PC-3 (cell line): ENCODE data around the gene PPP4R1. TPM values are rescaled to one million over a fixed set of nuclear protein-coding genes. Genes with fewer than 3 reads are reported as not detected.

Experiments
- ATAC-seq: fragments of 200-7000 bp; cut with Tn5 transposase; 2 replicates; pipeline ENCODE4 v1.9.1; 2020; ENCODE audit warnings: mild to moderate bottlenecking, moderate library complexity
- BruUV-seq: library from RNA; stranded (reverse); fragments of 400-500 nt; replicated peaks from 2 replicates; lab custom pipeline; 2021; lab: Mats Ljungman, UMichigan
- CTCF ChIA-PET: fragments of 300-600 bp; sonication (Branson Sonifier 250); formaldehyde crosslinking; loops from one replicate; lab custom pipeline; 2022; ENCODE audit warnings: antibody characterized with exemption; lab: Charles Lee
- POLR2A ChIA-PET: fragments of 300-600 bp; sonication (Branson Sonifier 250); formaldehyde crosslinking; loops from one replicate; lab custom pipeline; 2022; ENCODE audit warnings: antibody characterized with exemption; ENCODE audit not compliant: unreplicated experiment; lab: Charles Lee
- DNase-seq: peaks from one replicate; pipeline ENCODE4 v3.0.0-alpha.2; 2015
- H2AFZ ChIP-seq: fragments of 300-600 bp; sonication (generic); 2 replicates; pipeline ENCODE4 v1.6.0; 2016; ENCODE audit warnings: antibody characterized with exemption, low read length
- H3F3A ChIP-seq: fragments of 300-600 bp; sonication (generic); one replicate; pipeline ENCODE4 v1.6.0; 2017; ENCODE audit warnings: antibody characterized with exemption, low read length, control low read depth, mild to moderate bottlenecking; ENCODE audit not compliant: unreplicated experiment
- H3K27ac ChIP-seq: fragments of 300-600 bp; sonication (generic); 2 replicates; pipeline ENCODE4 v1.5.1; 2016; ENCODE audit warnings: mild to moderate bottlenecking, low read length
- H3K27me3 ChIP-seq: fragments of 300-600 bp; sonication (generic); 2 replicates; pipeline ENCODE4 v1.6.1; 2016; ENCODE audit warnings: low read length, mixed read lengths
- H3K36me3 ChIP-seq: fragments of 300-600 bp; sonication (generic); 2 replicates; pipeline ENCODE4 v1.6.1; 2016; ENCODE audit warnings: low read depth, mixed run types, low read length, mixed read lengths
- H3K4me1 ChIP-seq: fragments of 300-600 bp; sonication (generic); 2 replicates; pipeline ENCODE4 v1.5.1; 2016; ENCODE audit warnings: low read length; ENCODE audit not compliant: insufficient read depth
- H3K4me2 ChIP-seq: fragments of 300-600 bp; sonication (generic); 2 replicates; pipeline ENCODE4 v1.6.0; 2016; ENCODE audit warnings: low read length
- H3K4me3 ChIP-seq: fragments of 300-600 bp; sonication (generic); 2 replicates; pipeline ENCODE4 v1.5.1; 2016; ENCODE audit warnings: mild to moderate bottlenecking, low read length, mixed read lengths
- H3K79me2 ChIP-seq: fragments of 300-600 bp; sonication (generic); 2 replicates; pipeline ENCODE4 v1.6.1; 2017; ENCODE audit warnings: low read length, mixed read lengths
- H3K9ac ChIP-seq: fragments of 300-600 bp; sonication (generic); 2 replicates; pipeline ENCODE4 v1.6.0; 2016; ENCODE audit warnings: mild to moderate bottlenecking, low read length
- H3K9me2 ChIP-seq: fragments of 300-600 bp; sonication (generic); replicated peaks from 2 replicates; pipeline ENCODE4 v1.6.1; 2016; ENCODE audit warnings: mixed run types, low read length, mixed read lengths
- H3K9me3 ChIP-seq: fragments of 300-600 bp; sonication (generic); 2 replicates; pipeline ENCODE4 v1.6.1; 2016; ENCODE audit warnings: low read length, mixed read lengths
- H4K20me1 ChIP-seq: fragments of 300-600 bp; sonication (generic); 2 replicates; pipeline ENCODE4 v1.6.1; 2016; ENCODE audit warnings: low read length, mixed read lengths
- EZH2 ChIP-seq: fragments of 300-600 bp; sonication (generic); IDR thresholded peaks from one replicate; pipeline ENCODE4 v1.6.1; 2017; ENCODE audit warnings: antibody characterized with exemption, mild to moderate bottlenecking, low read length; ENCODE audit not compliant: unreplicated experiment
- EZH2phosphoT487 ChIP-seq: fragments of 300-600 bp; sonication (generic); IDR thresholded peaks from 2 replicates; pipeline ENCODE4 v1.6.1; 2018; ENCODE audit warnings: mild to moderate bottlenecking, antibody characterized with exemption, low read length, borderline replicate concordance
- intact Hi-C: fragments of 100-400 bp; cut with micrococcal nuclease; formaldehyde crosslinking; loops from 2 replicates; pipeline ENCODE4 v1.9.0; 2023
- total RNA-seq: library from RNA; depleted of rRNA; stranded (reverse); fragments of >200 nt; gene quantifications from 2 replicates; pipeline ENCODE4 v1.2.3, GENCODE V29; 2014
- TF ChIP-seq, protein P1 (sequence below): fragments of 300-600 bp; sonication (generic); conservative IDR thresholded peaks from 2 replicates; pipeline ENCODE4 v1.5.1; 2017; ENCODE audit warnings: antibody characterized with exemption, low read depth, mild to moderate bottlenecking, low read length

The PPP4R1 gene
- total RNA-seq, 1 experiment from 2014 or later: 154 TPM

DNA sequence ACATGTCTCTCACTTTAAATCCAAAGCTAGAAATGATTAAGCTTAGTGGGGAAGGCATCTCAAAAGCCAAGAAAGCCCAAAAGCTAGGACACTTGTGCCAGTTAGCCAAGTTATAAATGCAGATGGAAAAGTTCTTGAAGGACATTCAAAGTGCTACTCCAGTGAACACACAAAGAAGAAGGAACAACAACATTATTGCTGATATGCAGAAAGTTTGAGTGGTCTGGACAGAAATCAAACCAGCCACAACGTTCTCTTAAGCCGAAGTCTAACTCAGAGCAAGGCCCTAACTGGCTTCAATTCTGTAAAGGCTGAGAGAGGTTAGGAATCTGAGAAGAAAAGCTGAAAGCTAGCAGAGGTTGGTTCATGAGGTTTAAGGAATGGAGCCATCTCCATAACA, 49.0 kb downstream of the PPP4R1 start:
- H3K27me3 ChIP-seq: no peaks in the 10 kb centered on the region
- CTCF ChIA-PET: no interaction called here
- H3K4me2 ChIP-seq: no peak overlapping the region
- H3K4me1 ChIP-seq: peaks cover 9% of the 10 kb centered on the region
- no peaks in the 10 kb centered on the region for H3F3A ChIP-seq
- no peak overlapping the region for H3K27ac ChIP-seq
- H3K79me2 ChIP-seq: 0 out of 2 replicates have a peak, but pooled peaks cover 5% of the 10 kb centered on the region
- ATAC-seq (no peak), DNase-seq (no peak)
- no peaks in the 10 kb centered on the region for H3K9me2 ChIP-seq
- H2AFZ ChIP-seq: no peak overlapping the region
- no peak overlapping the region for H3K9ac ChIP-seq
- POLR2A ChIA-PET: interaction anchor here (0.6 kb wide), 1 partner anchor 17 kb away, joined by 4 read pairs; no protein-coding TSS in a partner anchor
- H3K9me3 ChIP-seq: no peaks in the 10 kb centered on the region
- no peak overlapping the region for H3K4me3 ChIP-seq
- BruUV-seq: no TSS peak
- TF ChIP-seq, protein P1, sequence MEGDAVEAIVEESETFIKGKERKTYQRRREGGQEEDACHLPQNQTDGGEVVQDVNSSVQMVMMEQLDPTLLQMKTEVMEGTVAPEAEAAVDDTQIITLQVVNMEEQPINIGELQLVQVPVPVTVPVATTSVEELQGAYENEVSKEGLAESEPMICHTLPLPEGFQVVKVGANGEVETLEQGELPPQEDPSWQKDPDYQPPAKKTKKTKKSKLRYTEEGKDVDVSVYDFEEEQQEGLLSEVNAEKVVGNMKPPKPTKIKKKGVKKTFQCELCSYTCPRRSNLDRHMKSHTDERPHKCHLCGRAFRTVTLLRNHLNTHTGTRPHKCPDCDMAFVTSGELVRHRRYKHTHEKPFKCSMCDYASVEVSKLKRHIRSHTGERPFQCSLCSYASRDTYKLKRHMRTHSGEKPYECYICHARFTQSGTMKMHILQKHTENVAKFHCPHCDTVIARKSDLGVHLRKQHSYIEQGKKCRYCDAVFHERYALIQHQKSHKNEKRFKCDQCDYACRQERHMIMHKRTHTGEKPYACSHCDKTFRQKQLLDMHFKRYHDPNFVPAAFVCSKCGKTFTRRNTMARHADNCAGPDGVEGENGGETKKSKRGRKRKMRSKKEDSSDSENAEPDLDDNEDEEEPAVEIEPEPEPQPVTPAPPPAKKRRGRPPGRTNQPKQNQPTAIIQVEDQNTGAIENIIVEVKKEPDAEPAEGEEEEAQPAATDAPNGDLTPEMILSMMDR: no peak
- no peak for TF ChIP-seq EZH2phosphoT487
- no peak for TF ChIP-seq EZH2
- H3K36me3 ChIP-seq: peaks cover 68% of the 10 kb centered on the region
- H4K20me1 ChIP-seq: 0 out of 2 replicates have a peak, but pooled peaks cover 4% of the 10 kb centered on the region
- intact Hi-C loops: no loop called here

DNA sequence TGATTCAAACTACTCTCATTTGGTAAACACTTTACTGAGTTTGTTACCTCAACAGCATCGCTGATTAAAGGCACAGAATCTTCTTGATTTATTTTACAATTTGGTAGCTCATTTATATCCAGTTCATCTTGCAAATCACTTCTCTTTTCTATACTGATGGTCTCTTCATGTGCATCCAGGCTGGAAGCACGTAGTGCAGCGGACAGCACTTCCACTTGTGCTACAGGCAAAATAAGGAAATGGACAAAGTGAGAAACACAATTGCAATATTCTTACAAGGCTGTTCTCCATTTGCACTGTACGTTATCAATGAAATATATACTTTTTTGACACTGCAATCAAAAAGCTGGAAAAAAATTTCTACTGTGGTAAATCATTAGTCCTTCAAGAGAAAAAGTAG, 51.0 kb downstream of the PPP4R1 start:
- H3K4me3 ChIP-seq: no peak overlapping the region
- no peak overlapping the region for H3K27ac ChIP-seq
- TF ChIP-seq, protein P1: no peak
- TF ChIP-seq EZH2 (no peak), EZH2phosphoT487 (no peak)
- H3F3A ChIP-seq: no peaks in the 10 kb centered on the region
- H3K9me3 ChIP-seq: no peaks in the 10 kb centered on the region
- H3K27me3 ChIP-seq: no peaks in the 10 kb centered on the region
- peaks cover 67% of the 10 kb centered on the region for H3K36me3 ChIP-seq
- ChIA-PET CTCF (no interaction called here), POLR2A (no interaction called here)
- no peak for ATAC-seq
- no peak overlapping the region for H2AFZ ChIP-seq
- no peak overlapping the region for H3K9ac ChIP-seq
- H3K9me2 ChIP-seq: no peaks in the 10 kb centered on the region
- 0 out of 2 replicates have a peak, but pooled peaks cover 4% of the 10 kb centered on the region for H4K20me1 ChIP-seq
- peaks cover 5% of the 10 kb centered on the region for H3K4me1 ChIP-seq
- intact Hi-C loops: no loop called here
- no peak overlapping the region for H3K4me2 ChIP-seq
- BruUV-seq: no TSS peak
- DNase-seq: no peak
- 0 out of 2 replicates have a peak, but pooled peaks cover 5% of the 10 kb centered on the region for H3K79me2 ChIP-seq

GRCh38 chr18:9562584-9562983, 51.8 kb downstream of the PPP4R1 start:
- H3K4me3 ChIP-seq: no peak overlapping the region
- ATAC-seq: no peak
- H3K27ac ChIP-seq: no peak overlapping the region
- 0 out of 2 replicates have a peak, but pooled peaks cover 5% of the 10 kb centered on the region for H3K79me2 ChIP-seq
- ChIA-PET POLR2A (no interaction called here), CTCF (no interaction called here)
- H3K9ac ChIP-seq: no peak overlapping the region
- H3K9me2 ChIP-seq: no peaks in the 10 kb centered on the region
- intact Hi-C loops: no loop called here
- no peaks in the 10 kb centered on the region for H3K27me3 ChIP-seq
- H3K4me2 ChIP-seq: no peak overlapping the region
- BruUV-seq: no TSS peak
- 0 out of 2 replicates have a peak, but pooled peaks cover 4% of the 10 kb centered on the region for H4K20me1 ChIP-seq
- H2AFZ ChIP-seq: no peak overlapping the region
- no peaks in the 10 kb centered on the region for H3F3A ChIP-seq
- no peak for TF ChIP-seq EZH2phosphoT487
- no peak for TF ChIP-seq EZH2
- TF ChIP-seq, protein P1: no peak
- no peak for DNase-seq
- H3K4me1 ChIP-seq: no peaks in the 10 kb centered on the region
- H3K9me3 ChIP-seq: no peaks in the 10 kb centered on the region
- H3K36me3 ChIP-seq: peaks cover 70% of the 10 kb centered on the region
